Stimulated activated CD4-positive, alpha-beta T cell treated with anti-CD3 and anti-CD28 coated beads, Interleukin-2, amount 100 ng/mL, for 24 hours (primary cell): ENCODE measurements around the gene ATP11A.

Experiments
- DNase-seq, 2 donors: peaks; one replicate each; pipeline ENCODE4 v3.0.0-alpha.2; 2020

The ATP11A gene

DNA sequence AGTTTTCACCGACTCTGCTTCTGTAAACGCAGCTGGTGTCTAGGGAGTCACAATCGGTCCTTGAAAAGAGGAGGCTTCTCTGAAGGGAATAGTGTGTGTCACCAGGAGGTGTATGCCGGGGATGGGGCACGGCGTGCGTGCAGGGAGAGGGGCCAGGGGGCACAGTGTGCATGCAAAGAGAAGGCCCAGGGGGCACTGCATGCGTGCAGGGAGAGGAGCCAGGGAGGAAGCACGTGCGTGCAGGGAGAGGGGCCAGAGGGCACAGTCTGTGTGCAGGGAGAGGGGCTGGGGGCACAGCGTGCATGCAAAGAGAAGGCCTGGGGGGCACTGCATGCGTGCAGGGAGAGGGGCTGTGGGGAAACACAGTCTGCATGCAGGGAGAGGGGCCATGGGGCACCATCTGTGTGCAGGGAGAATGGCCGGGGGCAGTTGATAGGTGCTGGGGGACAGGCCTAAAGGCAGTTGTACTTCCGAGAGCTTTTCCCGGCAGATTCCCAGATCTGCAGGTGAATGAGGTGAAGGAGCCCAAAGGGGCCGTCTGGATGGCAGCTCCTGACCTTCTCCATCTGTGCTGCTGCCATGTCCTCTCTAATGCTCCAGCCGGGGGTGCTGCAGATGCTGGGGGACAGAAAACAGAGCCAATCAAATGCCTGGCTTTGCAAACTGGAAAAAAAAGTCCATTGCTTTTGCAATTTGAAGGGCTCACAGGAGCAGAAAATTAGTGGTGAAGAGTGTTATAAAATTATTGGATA, 36.4 kb downstream of the ATP11A start:
- no peak for DNase-seq

DNA sequence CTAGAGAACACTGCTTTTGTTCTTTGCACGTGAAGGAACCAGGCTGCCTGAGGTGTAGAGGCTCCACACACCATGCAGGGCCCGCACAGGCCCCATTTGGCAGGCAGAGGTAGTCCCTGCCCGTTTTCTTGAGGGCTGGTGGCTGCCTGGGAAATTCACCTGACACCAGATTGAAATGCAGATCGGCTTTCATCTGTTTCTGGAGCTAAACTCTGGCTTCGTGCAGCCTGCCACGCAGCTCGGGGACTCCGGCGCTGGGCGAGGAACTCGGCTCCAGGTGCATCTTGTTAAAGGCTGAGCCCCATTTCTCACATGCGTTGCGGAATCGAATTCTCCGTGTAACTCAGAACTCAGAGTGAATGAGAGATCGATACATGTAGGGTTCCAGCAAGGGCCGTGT, 37.7 kb downstream of the ATP11A start:
- no peak for DNase-seq

DNA sequence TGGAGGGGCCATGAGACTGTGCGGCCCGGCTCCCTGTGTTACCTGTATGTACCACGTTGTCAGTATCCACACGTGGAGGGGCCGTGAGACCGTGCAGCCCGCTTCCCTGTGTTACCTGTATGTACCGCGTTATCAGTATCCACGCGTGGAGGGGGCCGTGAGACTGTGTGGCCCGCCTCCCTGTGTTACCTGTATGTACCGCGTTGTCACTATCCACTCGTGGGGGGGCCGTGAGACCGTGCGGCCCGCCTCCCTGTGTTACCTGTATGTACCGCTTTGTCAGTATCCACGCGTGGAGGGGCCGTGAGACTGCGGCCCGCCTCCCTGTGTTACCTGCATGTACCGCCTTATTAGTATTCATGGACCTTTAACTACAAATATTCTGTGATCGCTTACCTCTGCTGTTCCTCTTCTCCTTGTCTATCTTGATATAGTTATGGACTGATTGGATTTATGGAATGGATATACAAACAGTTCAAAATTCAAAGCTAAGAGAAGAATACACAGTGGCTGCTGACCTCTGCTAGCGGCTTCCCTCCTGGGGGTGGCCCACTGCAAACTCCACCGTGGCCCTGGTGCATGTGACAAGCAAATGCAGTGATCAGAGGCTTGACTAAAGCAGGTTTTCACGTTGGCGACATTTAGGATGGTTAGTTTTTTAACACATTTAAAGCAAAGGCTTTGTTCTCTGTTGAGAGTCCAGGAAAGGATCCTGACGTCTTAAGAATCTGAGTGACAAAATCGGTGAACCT, 38.7 kb downstream of the ATP11A start:
- no peak for DNase-seq

DNA sequence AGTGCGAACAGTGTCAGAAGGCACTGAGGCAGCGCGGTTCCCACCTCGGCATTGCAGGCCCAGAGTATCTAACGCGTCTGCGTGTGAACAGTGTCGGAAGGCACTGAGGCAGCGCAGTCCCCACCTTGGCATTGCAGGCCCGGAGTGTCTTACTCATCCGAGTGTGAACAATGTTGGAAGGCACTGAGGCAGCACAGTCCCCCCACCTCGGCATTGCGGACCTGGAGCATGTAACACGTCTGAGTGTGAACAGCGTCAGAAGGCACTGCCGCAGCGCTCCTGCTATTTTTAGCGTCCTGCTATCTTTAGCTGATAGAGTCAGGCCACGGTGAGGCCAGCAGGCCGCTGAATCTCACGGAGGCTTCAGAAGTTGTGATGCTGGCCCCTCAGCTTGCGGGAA, 39.6 kb downstream of the ATP11A start:
- DNase-seq: no peak

DNA sequence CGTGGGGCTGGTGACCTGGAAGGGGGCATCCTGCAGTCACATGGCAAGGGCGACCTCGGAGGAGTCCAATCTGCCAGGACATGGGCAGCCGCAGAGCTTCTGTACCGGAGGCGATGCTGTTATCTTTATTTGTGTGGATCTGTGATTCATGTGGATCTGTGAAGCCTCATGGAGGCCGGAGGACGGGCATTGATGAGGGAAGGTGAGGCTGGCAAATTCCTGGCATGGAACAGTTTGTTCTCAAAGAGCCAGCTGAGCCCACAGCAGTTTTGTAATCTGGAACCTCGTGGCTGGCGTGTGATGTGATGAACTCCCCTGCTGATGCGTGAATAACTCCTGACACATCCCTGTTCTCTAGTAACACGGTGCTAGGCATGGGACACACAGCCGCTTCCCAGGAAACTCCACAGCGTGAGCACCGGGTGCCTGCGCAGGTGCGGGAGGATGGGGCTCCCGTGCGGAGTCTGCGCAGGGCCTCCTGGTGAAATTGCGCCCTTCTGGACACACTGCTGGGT, 40.4 kb downstream of the ATP11A start:
- no peak for DNase-seq

DNA sequence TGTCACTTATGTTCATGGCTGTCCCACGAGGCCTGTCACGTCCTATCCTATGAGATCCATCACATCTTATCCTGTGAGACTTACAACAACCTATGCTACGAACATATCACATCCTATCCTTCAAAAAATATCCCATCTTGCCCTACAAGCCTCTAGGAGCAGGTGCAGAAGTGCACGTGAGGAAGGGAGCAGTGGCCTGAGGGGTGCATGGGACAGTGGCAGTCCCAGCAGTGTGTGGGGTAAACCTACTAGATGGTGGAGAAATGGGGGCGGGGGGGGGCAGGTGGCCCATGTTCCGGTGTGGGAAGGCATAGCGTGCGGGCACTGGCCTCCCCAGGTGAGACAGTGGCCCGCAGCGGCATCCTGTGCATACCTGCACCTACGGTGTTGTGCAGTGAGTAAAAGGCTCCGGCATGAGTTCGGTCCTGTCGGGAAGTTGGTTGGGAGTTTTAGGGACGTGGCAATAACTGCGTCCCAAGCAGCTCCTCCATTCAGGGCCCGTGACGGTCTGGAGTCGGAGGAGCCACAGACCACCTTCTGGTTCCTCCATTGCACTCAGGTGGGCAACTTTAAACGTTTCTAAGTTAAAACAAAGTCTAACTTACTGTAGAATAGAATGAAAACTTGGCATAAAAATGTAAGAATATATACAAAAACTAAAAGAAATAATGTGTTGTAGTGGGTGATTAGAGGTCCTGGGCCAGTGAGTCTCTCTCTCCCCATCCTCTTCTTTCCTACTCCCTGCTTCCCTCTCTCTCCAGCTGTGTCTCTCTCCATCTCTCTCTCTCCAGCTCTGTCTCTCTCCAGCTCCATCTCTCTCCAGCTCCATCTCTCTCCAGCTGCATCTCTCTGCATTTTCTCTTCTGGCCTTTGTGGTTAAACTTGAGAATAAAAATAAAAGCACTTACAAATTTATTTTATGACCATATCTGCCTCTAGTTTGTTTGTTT, 42.1 kb downstream of the ATP11A start:
- no peak for DNase-seq

DNA sequence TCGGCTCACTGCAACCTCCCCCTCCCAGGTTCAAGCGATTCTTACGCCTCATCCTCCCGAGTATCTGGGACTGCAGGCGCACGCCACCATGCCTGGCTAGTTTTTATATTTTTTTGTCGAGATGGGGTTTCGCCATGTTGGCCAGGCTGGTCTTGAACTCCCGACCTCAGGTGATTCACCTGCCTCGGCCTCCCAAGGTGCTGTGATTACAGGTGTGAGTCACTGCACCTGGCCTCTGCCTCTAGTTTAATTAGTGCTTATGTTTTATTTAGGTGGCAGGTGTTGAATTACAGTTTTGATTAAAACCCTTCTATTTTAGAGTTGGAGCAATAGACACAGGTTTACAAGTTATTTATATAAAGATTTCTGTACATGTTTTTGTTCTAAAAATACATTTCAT, 42.8 kb downstream of the ATP11A start:
- DNase-seq: no peak

DNA sequence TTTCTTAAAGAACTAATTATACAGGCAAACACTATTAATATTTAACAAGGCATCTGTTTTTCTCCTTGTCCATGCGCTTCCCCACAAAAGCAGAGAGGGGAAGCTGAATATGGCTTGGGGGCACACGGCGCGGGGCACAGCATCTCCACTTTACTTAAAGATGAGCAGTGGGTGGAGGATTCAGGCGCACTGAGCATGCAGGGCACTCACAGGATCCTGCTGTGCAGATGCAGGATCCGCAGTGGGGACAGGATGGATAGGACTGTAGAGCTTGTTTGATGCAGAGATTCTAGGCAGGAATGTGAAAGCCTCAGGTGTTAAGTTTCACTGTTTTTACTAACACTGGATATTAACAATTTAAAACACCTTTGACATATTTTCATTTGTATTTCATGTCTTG, 43.3 kb downstream of the ATP11A start:
- no peak for DNase-seq

DNA sequence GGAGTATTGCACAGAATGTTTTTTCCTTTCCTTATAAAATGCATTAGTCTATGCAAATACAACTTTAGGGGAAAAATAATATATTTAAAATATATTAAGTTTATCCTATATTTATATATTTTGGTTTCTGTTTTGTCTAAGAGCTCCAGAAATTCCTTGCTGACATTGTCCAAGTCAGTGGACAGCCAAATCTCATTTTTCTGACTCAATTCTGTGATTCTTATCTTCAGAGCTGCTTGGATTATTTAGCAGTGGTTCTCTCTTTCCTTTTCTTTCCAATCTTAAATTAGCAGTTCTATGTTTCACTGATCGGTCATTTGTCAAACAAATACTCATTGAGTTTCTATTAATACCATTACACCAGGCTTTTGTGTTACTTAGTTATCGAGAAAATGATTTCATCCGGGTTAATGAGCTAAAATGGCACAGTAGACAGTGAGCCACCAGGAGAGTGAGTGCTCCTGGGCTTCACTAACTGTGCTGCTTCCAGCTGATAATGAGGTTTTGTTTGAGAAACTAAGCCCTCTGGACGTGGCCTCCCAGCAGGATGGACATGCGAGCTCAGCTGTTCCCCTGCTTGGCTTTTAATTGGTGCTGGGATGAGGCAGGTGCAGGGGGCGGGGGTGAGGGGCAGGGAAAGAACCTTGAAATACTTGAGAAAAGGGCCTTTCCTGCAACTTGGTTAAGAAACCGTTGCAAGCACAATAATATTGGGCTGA, 44.0 kb downstream of the ATP11A start:
- DNase-seq: no peak

DNA sequence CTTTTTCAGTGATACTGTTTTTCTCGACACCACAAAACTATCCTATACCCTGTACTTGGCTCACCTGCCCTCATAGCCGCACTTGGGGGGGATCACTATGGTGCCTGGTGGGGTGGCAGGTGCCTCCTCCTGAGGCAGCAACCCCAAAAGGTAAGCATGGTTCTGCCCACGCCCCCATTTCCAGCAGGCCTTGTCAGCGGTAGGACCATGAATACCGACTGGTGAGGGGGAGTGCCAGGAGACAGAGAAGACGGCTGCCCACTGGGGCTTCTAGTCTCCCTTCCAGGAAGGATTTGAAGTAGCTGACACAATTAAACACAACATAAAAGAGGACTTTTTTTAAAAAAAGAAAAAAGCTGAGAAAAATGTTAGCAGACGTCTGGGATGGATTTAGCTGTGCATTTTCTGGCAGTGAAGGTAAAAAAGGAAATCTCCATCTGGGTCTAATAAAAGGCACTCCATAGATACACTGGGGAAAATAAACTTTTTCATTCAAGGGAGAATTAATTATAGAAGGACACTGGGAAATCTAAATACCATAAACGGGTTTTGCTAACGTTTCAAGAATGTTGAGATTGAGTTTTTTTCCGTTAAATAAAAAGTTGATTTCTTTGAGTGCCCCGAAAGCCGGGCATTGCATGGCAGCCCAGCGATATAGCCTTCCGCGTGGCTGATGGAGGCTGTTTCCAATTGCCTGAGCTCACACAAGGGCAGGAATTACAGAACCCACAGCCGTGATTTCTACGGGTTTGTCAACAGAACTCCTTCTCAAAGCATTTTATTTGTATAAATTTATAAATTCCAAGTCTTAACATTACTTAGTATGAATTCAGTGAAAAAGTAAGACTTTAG, 45.1 kb downstream of the ATP11A start:
- DNase-seq: no peak

DNA sequence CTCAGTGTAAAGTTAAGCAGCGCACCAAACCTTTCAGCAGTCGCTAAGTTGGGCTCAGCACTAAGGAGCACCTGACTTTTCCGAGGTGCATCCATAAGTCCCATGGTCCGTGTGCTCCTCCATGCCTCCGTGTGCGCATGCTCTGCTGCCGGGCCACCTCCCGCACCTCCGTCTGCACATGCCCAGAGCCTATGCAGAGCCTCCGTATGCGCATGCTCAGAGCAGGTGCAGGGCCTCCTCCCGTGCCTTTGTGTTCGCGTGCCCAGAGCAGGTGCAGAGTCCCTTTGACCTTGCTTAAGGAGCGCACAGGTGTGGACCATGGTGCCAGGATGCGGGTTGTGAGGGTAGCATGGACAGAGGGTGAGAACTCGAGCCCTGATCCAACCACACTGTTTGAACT, 46.0 kb downstream of the ATP11A start:
- no peak for DNase-seq

DNA sequence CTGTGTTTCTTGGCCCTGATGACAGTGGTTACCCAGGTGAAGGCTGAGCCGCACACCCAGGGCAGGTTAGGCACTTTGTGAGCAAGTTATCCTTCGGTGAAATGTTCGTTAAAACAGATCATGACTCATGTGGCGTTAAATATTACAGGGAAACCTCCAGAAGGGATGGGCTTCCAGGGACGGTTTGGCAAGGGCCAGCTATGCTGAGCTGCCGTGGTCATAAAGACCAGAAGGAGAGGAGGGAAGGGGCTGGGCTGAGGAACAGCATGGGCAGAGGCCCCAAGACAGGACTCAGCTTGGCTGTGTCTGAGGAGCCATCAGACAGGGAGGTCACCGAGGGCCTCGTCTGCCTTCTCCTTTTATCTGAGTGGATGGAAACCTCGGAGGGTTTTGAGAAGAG, 47.5 kb downstream of the ATP11A start:
- no peak for DNase-seq

DNA sequence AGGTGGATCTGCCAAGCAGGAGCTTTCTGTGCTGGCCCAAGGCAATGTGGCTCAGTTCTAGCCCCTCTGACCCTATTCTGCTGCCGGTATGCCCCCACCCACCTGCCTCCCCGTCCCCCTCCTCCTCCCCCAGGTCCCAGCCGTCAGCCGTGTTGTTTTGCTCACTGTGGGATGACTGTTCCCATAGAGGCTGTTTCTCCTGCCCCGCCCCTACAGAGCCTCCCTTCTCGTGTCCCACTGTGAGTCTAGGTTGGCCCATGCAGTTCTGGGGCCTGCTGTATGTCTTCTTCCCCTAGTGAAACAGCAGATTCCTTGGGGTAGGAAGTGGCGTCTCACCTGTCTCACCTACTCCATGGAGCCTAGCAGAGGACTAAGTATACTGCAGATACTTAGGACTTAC, 48.8 kb downstream of the ATP11A start:
- no peak for DNase-seq

DNA sequence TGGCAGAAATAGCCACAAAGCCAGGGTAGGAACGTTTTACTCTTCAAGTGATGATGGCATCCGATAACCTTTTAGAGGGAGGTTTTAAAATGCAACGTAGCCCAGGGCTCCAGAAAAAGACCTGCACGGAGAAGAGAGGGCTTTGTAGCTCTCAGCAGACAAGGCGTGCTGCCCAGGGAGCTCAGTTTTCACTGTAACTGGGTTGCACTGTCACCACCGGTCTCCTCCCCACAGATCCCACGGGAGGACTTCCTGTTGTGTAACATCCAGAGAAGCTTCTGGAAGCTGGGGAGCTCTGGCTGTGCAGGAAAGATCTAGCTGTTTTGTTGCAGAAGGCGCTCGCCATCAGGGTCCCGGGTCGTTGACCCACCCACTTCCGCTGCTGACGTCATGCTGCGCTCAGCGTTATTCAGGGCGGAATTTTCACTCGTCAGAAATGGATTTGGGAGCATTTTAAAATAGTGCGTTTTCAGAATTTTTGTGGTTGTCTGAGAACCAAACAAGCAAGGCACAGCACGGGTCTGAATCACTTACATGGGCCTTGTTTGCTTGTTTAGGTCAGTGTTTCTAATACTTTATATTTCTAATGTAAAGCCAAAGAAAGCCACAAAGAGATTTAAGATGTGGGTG, 50.8 kb downstream of the ATP11A start:
- DNase-seq: no peak

DNA sequence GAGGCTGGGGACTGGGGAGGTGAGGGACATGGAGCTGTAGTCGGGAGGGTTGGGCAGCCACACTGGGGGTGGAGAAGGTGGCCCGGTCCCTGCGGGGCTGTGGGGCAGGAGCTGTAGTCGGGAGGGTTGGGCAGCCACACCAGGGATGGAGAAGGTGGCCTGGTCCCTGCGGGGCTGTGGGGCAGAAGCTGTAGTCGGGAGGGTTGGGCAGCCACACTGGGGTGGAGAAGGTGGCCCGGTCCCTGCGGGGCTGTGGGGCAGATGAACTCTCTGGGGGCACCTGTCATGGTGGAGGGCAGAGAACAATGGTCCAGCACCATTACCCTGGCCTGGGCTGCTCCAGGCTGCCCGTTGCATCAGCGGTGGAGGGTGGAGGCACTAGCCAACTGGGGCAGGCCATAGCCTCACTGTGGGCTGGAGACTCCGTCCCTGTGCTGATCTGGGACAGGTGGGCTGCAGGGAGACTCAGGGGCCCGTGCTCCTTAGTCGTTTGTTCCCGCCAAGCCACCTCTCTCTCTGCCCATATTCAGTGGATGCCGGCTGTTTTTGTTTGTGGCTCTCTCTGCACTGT, 51.4 kb downstream of the ATP11A start:
- DNase-seq: no peak

DNA sequence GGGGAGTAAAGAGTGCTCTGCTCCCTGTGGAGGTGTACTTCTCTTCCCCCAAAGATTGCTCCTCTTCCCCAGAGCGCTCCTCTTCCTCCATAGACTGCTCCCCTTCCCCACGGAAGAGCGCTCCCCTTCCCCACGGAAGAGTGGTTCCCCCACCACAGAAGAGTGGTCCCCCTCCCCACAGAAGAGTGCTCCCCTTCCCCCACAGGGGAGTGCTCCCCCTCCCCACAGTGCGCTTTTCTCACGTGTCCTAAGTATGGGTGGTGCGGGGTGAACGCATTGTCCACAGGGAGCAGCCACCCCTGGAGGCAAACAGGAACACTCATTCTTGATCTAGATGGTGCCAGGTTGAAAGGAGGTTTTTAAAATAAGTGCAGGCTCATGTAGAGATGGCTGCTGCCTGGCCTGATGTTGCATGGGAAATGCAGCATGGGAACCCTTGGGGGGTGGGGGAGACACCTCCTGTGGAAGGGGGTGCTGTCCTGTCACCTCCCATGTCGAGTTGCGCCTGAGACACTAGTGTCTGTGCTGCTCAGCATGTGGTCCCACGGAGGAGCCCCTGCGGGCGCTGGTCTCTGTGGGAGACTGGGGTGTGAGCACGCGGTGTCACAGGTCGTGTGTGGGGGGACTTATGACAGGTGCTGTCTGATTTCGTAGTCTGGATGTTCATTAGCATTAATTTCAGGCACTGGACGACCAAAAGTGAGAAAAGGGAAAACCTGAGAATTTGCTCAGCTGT, 52.2 kb downstream of the ATP11A start:
- no peak for DNase-seq

DNA sequence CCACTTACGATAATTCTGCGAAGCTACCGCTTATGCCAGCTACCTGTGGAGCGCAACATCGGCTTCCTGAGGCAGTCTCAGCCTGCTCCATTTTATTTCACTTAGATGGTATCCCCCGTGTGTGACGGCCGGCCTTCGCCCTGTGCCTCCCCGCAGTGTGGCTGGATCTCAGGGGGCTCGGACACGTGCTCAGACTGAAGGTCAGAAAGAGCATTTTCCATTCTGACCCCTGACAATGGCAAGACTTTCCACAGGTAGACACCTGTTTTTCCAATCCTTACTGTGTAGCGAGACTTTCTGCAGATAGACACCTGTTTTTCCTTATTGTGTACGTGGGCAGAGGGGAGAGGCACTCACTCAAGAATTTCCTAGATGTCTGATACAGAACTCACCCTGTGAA, 52.7 kb downstream of the ATP11A start:
- no peak for DNase-seq

DNA sequence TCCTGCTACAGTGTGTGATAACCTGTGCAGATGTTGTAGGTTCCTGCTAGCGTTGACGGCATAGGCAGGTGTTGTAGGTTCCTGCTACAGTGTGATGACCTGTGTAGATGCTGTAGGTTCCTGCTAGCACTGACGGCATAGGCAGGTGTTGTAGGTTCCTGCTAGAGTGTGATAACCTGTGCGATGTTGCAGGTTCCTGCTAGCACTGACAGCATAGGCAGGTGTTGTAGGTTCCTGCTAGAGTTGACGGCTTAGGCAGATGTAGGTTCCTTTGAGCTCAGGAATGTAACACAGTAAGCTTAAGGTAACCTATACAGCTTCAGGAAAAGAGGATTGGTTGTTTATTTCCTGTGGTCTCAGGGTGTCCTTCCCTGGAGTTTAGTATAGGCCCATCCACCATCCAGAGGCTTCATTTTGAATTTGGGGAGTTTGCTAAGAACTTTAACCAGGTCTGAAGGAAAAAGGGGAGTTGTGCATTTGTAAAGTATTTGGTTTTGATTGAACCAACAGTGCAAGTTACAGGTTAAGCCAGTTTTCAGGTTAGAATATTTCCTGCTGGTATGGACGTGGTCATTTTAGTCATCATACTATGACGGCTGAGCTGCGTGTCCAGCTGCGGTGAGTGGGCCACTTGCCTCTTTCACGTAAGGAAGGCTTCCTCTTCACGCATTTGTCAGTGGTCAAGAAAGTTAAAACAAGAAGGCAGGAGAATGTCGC, 53.8 kb downstream of the ATP11A start:
- no peak for DNase-seq
